IPS DF 19.7 (cell line): ENCODE results near the gene DBN1.

ENCODE experiments used
- DNase-seq: peaks from one replicate; pipeline ENCODE4 v3.0.0-alpha.2; 2013; ENCODE audit warnings: low read depth, low spot score

Gene DBN1

DNA sequence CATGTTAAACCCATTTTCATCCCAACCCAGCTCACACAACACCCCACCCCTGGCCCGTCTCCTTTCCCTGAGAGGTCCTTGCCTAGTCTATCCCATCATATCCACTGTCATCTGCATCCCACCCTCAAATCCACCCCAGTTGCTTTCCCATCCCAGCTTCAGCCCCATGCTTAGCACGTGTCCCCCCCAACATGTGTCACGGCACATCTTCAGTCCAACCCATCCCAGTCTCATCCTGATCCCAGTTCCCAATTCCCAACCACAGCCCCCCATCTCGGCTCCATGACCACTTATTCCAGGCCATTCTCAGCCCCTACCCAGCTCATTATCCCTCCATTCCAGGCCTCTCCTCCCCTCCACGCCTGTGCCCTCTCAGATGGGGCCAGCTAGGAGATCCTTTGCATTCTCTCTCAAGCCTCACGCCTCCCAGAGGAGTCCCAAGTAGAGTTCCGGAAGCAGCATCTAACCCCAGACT, 605 bp upstream of the DBN1 start:
- no peak for DNase-seq

DNA sequence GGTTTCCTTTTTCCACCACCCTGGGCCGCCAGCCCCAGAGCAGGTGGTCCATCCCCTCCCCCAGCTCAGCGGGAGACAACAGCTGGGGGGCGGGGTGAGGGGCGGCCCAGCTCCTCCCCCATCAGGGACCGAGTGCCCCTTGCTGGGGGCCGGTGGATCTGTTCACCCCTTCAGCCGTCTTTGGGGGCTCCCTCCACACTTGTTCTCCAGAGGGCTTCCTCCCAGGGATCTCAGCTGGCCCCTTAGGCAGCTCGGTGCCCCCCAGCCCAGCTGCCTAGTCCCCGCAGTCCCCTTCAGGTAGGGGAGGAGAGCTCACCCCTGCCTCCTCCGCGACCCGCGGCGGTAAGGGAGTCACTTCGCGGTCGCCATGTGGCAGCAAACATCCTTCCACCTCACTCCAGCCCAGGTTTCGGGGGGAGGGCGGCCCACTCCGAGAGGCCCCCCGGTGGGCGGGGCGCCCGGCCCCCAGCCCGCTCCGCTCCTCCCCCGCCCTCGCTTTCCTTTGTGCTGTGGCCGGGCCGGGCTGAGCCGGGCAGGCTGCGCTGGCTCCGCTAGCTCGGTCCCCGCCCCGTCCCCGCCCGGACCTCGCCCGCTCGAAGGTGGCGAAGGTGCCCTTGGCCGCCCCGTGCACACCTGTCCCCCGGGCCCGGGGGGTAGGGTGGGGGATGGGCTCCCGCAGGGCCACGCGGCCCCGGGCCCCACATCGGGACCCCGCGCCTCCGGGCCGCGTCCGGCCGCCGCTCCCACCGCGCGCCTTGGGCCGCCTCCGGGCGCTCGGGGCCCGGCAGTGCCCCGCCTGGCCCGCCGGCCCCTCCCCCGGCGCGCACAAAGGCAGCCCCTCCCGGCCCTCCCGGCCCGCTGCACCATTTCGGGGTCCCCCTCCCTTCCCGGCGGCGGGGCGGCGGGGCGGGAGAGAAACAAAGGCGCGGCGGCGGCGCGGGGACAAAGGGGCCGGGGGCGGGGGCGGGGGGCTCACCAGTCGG, 683 bp downstream of the DBN1 start:
- DNase-seq: no peak

DNA sequence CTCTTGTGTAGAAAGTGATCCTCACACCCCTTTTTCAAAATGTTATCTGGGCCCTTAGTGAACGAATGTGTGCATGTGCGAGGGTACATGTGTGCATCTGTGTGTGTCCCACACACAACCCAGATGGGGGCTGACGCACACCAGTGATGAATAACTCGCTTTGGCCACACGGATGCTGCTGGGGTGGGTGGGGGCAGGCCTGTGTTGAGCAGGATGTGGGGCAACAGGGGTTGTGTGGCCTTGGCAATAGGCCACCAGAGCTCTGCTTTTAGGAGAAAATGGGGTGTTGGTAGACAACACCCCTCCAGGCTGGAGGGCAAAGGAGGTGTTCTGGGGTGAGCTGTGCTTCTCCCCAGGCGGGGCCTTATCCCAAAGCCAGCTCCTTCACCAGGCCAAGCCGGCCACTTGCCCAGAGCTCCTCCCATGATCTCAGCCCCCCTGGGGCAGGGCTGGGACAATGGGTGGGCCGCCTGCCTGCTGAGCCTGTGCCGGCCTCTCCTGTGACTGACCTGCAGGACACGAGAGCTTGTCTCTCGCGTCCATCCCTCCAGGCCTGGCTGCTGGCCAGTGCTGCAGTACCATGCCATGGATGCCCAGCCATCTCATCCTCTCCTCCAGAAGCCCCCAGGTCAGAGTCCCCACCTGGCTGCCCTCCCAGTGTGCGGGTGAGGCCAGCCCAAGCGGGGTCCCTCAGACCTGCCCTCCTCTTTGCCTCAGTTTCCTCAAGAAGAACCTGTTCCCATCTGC, 1.7 kb downstream of the DBN1 start:
- no peak for DNase-seq

DNA sequence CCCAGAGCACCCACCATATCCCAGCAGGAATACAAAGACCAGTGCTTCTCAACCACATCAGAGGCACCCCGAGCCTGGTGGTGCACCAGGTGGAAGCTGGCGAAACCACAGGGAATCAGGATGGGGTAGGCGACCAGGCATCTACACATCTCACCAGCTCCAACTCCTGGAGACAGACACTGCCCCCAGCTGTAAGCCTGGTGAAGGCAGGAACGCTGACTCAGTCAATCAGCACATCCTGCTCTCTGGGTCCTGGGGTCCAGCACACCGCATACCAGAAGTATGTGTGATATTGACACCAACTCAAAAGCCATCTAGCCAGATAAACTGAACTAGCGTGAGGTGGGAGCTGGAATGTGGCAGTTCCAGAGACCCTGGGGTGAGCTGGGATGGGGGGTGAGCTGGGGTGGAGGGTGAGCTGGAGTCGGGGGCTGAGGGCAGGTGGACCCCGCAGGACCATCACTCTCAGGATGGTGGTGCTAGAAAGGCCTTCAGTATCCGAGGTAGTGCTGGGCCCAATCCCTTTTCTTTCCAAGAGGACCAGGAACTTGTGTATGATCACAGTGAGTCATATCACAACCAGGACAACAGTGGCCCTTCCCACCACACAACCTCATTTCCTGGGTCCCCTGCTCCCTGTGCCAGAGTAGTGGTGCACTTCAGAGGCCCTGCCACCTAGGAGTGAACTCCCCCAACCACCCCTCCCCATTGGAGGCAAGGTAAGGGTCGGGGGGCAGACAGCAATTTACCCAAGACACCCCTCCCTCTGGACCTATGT, 2.5 kb downstream of the DBN1 start:
- no peak for DNase-seq

DNA sequence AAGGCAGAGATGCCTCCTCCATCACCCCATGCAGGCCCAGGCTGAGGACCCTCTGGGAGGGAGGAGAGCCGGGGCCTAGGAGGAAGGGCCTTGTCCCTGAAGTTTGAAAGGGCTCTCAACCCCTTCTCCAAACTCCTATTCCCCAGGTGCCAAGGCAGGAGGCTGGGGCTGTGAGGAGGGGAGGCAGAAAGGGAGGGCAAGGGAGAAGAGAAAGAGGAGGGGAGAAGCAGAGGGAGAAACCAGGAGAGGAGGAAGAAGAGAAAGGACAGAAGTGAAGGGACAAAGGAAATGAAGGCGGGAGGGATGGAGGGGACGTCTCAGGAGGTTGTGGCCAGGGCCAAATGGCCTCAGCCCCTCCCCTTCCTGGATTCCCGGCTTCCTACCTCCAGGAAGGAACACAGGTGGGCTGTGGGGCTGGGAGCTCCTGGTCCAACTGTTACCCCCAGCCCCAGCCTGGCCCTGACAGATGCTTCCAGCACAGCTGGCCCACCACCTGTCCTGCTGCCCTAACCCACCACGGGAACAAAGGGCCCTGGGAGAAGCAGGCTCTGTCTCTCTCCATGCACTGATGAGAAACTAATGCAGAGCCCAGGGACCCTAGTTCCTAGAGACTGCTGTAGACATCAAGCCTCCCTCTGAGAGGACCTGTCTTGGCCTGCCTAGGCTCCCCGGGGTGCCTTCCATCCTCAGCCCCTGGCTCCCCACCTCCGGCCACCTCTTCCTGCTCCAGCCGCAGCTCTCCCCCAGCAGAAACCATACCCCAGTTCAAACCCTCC, 3.5 kb downstream of the DBN1 start:
- no peak for DNase-seq

DNA sequence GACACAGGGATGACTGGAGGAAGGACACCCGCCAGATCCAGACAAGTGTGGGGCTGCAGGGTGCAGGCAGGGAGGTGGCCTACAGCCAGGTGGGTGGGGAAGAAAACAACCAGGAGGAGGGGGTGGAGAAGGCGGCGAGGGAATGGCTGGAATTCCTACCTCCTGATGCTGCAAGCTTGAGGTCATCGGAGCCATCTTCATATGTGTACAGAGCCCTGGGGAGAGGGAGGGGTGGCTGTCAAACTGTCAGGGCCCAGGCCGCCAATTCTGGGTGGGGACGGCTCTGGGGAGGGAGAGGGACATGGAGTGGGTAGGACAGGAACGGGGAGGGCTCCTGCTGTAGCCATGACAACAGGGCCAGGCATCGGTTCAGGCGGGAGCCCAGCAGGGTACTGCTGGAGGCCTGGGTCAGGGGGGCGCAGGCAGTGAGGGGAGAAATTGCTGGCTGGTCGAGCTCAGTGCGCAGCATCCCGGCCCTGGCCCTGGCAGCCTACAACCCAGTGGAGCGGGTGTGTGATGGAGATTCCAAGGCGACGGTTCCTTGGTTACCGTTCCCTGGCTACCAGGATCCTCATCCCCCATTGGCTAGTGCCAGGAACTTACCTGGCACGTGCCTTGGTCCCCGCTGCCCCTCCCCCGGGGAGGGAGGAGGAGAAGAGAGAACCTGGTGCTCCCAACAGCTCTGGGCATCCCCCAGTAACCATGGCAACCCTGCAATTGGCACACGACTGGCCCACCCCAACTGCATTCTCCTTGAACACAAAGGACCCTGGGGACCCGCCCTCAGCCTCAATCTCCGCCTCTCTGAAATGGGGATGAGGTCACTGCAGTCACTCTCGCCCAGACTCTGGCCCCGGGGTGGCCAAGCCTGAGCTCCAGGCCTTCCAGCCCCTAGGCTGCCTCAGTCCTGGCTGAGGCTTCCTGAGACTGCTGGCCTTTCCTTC, 4.5 kb downstream of the DBN1 start:
- DNase-seq: no peak

DNA sequence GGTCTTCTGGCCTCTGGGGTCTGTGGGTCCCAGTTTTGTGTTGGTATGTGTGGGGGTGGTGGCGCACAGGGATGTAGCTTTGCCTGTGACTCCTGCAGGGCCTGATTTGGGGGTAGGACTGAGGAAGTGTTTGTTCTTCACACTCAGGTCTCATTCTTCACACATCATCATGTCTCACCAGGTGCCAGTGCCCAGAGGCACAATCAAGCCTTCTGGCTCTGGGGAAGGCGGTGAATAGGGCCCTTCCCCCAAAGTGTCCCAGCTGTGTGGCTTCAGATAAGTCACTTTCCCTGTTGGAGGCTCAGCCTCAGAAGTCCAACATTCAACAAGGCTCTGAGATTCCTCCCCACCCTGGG, 5.1 kb downstream of the DBN1 start:
- no peak for DNase-seq

DNA sequence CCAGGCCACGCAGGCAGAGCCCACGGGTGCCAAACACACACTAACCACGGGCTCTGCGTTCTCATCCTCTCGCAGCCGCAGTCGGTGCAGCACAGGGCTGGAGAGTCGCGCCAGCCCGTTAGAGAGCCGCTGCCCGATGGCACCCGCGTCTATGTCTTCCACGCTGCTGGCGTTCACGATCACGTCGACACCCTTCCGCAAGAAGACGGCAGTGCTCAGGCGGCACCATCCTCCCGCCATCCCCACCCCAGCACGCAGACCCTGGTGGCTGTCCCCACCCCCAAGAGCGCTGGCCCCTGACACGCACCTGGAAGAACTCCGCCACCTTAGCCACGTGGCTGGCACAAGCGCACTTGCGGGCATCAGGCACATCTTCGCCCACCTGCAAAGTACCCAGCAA, 6.0 kb downstream of the DBN1 start:
- DNase-seq: no peak

DNA sequence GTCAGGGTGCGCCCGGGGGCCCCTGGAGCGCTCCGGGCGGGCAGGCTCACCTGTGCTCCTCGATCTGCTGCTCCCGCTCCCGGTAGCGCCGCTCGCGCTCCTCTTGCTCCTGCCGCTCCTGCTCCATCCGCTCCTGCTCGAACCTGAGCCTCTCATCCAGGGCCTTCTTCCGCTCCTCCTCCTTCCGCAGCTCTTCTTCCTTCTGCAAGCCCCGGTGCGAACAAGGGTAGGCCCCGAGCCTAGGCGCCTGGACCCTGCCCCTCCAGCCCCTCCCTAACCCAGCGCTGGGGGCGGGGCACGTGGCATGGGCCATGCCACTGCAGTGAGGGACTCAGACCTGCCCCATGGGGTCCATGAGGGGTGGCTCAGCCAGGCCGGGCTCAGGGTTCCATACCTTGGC, 6.6 kb downstream of the DBN1 start:
- no peak for DNase-seq

DNA sequence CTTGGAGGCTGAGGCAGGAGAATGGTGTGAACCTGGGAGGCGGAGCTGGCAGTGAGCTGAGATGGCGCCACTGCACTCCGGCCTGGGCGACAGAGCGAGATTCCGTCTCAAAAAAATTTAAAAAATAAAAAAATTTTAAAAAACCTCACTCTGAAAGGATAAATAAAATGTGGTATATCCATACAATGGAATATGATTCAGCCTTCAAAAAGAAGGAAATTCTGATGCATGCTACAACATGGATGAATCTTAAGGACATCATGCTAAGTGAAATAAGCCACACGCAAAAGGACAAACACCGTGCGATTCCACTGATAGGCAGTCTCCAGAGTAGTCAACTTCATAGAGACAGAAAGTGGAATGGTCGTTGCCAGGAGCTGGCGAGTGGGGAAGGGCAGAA, 8.4 kb downstream of the DBN1 start:
- DNase-seq: no peak

DNA sequence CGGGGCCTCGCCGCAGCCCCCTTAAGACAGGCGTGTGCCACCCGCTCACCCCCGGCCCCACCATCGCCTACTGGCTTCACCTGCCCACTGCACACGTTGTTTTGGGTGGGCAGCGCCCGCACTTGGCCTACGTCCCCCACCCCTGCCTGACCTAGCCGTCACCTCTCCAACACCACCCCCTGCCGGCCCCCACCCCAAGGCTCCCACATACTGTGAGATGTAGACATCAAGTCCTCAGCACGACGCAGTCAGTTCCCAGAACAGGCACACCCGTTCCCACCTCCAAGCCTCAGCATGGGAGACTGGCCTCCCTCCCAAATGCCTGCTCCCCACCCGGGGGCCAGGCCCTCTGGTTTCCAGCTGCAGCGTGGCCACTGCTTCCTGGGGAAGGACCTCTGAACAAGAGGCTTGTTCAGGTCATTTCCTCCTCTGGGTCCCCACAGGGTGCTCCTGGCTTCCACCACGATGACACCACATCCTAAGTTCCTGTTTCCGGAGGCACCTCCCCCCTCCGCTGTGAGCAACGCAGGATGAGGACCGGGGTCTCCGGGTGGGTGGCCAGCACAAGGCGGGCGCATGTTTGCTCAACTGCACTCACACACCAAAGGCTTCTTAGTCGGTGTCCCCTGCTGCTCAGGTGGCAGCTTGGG, 11.3 kb downstream of the DBN1 start:
- no peak for DNase-seq

DNA sequence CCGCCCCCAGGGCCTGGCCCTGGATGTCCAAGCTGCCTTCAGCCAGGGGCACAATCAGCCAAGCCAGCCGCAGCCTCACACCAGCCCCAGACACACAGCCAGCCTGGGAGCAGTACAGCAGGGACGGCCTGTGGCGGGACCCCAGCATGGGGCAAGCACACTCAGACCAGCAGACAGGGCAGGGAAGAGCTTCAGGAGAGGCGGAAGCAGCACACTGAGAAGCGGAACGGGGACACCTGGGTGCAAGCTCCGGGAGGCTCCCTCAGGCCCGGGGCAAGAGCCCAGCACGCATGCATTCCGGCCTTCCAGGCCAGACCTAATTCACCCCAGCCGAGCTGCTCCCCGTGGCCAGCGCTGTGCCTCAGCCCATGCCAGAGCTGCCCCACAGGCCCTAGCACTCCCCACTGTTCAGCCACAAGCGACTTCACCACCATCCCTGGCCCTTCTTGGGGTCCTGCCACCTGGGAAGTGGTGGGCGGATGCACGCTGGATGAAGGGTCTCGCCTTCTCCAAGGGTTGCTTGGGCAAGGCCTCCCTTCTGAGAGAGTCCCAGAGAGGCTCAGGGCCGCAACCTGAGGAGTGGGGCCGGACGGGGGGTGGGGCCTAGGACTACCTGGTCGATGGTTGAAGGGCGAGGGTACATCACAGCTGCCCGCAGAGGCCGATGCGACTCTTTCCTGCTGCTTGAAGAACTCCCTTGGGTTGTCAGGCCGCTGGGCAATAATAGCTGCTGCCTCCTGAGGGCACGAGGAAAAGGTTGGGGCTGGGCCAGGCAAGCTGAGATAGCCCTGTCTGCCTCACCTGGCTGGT, 13.4 kb downstream of the DBN1 start:
- DNase-seq: no peak

DNA sequence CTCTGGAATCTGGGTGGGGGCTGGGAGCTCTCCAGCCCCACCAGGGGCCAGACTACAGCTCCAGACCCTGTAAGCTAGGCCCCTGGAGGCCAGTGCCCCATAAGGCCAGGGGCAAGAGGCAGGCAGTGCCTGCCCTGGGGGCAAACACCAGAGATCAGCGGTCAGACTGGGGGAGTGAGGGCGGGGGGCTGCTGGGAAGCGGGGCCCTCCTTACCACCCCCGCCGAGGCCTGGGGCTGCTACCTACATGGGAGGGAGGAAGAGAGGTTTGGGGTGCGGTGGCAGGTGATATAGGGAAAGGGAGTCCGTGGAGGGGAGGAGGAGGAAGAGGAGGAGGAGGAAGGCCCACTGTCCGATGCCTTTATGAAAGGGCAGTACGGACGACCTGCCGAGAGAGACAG, 14.1 kb downstream of the DBN1 start:
- DNase-seq: no peak

DNA sequence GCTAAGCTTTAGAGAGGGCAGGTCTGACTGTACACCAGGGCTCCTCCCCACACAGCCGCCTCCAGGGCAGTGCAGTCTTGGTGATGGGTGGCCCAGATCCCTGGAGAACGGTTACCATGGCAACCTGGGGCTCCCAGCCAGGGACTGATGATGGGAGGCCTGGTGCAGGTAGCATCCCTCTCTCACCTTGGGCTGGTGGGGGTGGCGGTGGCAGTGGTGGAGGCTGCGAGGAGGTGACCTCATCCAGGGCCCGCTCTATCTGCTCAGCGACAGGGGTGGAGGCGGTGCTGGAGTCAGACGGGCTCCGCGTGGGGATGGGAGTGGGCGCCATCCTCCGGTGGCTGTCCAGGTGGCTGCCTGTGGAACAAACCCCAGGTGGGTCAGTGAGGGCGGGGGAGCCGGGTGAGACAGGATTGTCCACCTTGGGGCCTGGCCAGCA, 14.5 kb downstream of the DBN1 start:
- no peak for DNase-seq

DNA sequence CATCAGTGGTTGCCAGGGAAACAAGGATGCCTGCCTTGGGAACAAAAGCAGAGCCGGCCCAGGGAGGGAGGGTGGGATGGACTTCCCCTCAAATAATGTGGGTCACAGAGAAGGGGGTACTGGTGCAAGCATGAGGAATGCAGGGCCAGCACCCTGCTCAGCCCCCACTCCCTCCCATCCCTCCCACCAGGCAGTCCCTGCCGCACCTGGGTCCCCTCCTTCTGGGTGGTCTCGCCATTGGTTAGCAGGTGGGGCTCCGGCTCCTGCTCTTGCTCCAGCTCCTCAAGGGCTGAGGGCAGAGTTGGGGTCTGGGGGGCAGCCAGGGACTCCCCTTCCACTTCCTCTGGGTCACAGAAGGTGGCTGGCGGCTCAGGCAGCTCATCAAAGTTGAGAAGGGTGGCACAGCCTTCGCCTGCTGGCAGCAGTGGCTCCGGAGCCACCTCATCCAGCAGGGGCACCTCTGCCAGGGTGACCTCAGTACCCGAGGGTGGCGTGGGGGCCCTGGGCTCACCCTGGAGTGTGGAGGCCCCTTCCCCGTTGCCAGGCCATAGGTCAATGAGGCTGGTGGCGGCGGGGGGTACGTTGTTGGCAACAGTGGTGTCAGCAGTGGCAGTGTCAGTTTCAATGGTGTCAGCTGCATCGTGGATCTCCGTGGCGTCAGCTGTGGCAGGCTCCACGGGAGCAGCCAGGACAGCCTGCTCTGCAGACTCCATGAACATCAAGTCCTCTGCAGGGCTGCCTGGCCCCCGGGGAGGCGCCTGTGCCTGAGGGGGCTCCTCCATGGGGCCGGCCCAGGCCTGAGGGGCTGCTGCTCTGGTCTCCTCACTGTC, 15.4 kb downstream of the DBN1 start:
- DNase-seq: no peak

DNA sequence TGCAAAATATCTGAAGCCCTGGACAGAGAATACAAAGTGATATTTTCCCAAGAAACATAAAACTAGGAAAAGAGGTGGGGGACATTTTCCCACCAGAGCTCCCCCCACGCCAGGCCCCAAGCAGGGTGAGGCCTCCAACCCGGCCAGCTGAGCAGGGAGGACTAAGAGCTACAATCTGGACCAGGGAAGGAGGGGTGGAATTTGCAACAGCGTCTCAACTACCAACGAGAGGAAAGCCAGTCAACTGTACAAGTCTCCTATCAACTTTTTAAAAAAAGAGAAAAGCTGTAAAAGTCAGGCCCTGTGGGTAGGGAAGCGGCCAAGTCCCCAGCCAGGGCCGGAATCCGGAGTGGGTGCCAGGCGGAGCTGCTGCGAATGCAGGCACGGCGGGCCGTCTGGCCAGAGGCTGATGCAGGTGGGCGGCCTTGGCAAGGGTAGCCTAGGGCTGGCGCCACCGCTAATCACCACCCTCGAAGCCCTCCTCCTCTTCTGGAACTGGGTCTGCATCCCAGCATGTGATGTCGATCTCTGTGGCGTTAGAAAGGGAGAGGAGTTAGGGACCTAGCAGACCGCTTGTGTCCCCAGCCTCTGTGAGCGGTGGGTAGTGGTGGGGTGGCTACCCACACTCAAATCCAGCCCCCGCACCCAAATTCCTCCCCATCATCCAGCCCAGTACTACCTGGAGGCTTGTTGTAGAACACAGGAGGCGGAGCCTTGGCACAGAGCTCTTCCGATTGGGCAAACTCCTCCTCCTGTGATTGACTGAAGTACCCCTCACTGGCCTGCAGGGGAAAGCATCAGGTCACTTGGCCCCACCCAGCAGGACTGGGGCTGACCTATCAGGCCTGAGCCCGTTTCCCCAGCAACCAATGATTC, 16.2 kb downstream of the DBN1 start:
- DNase-seq: peak; percentile 95

DNA sequence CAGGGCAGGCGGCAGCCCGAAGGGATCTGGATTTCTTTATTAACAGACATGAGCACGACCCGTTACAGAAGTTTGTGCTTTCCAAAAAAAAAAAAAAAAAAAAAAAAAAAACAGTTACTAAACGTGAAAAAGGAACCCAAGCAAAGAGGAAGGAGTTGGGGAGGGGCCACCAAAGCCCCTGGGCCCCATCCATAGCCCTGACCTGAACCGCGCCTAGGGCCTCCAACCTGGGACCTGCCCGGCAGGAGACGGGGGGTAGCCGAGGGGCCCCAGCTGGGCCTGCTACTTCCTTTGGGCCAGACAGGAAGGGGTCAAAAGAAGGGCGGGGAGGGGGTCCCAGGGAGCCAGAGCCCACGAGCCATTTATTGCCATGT, 16.9 kb downstream of the DBN1 start:
- DNase-seq: no peak
